A673 (cell line): ENCODE measurements around the gene MUC20. TPM values are rescaled to one million over a fixed set of nuclear protein-coding genes. Genes with fewer than 3 reads are reported as not detected.

Experiments used
- BruUV-seq: library from RNA; stranded (reverse); fragments of 400-500 nt; replicated peaks from 2 replicates; lab custom pipeline; 2021; lab: Mats Ljungman, UMichigan
- CTCF ChIA-PET: fragments of 300-600 bp; sonication (Branson Sonifier 250); formaldehyde crosslinking; loops from one replicate; lab custom pipeline; 2022; ENCODE audit warnings: antibody characterized with exemption; lab: Charles Lee
- POLR2A ChIA-PET: fragments of 300-600 bp; sonication (Branson Sonifier 250); formaldehyde crosslinking; loops from one replicate; lab custom pipeline; 2022; ENCODE audit warnings: antibody characterized with exemption; ENCODE audit not compliant: low non-redundant PET; lab: Charles Lee
- DNase-seq: peaks from one replicate; pipeline ENCODE4 v3.0.0-alpha.2; 2015; ENCODE audit warnings: low spot score
- H3K27ac ChIP-seq: fragments of 200-600 bp; sonication (generic); 2 replicates; pipeline ENCODE4 v1.5.1; 2016; ENCODE audit warnings: mixed run types, low read depth, mild to moderate bottlenecking, mixed read lengths, antibody characterized with exemption, low read length; ENCODE audit not compliant: poor library complexity, severe bottlenecking
- H3K27me3 ChIP-seq: fragments of 200-600 bp; sonication (generic); replicated peaks from 2 replicates; pipeline ENCODE4 v1.6.1; 2017; ENCODE audit warnings: mixed run types, low read depth, mild to moderate bottlenecking, mixed read lengths, antibody characterized with exemption, low read length; ENCODE audit not compliant: insufficient read depth, poor library complexity
- H3K36me3 ChIP-seq: fragments of 200-600 bp; sonication (generic); 2 replicates; pipeline ENCODE4 v1.6.1; 2016; ENCODE audit warnings: mixed run types, mild to moderate bottlenecking, mixed read lengths, antibody characterized with exemption, low read length; ENCODE audit not compliant: insufficient read depth, poor library complexity, severe bottlenecking
- H3K4me1 ChIP-seq: fragments of 200-600 bp; sonication (generic); 2 replicates; pipeline ENCODE4 v1.6.1; 2017; ENCODE audit warnings: mixed run types, mild to moderate bottlenecking, mixed read lengths, antibody characterized with exemption, low read length; ENCODE audit not compliant: insufficient read depth, poor library complexity, severe bottlenecking
- H3K4me3 ChIP-seq: fragments of 200-600 bp; sonication (generic); 2 replicates; pipeline ENCODE4 v1.5.1; 2016; ENCODE audit warnings: low read depth, mixed run types, mild to moderate bottlenecking, mixed read lengths, low read length; ENCODE audit not compliant: poor library complexity, severe bottlenecking
- H3K9me3 ChIP-seq: fragments of 200-600 bp; sonication (generic); 2 replicates; pipeline ENCODE4 v1.6.1; 2016; ENCODE audit warnings: mixed run types, low read depth, mild to moderate bottlenecking, mixed read lengths, antibody characterized with exemption, low read length; ENCODE audit not compliant: poor library complexity, severe bottlenecking
- EZH2 ChIP-seq: fragments of 200-600 bp; sonication (generic); IDR thresholded peaks from 2 replicates; pipeline ENCODE4 v1.6.1; 2017; ENCODE audit warnings: borderline replicate concordance, low read depth, mild to moderate bottlenecking, mixed read lengths, antibody characterized with exemption, low read length; ENCODE audit not compliant: poor library complexity, severe bottlenecking
- intact Hi-C: fragments of 100-400 bp; cut with micrococcal nuclease; formaldehyde crosslinking; loops from one replicate; pipeline ENCODE4 v1.10.0; 2022; ENCODE audit not compliant: unreplicated experiment
- total RNA-seq: library from RNA; stranded (reverse); gene quantifications from 2 replicates; pipeline ENCODE4 v1.2.3, GENCODE V29; 2021
- TF ChIP-seq, protein P1 (sequence below): fragments of 300-800, 200-600 bp; sonication (generic); conservative IDR thresholded peaks from 2 replicates; pipeline ENCODE4 v1.5.1; 2017; ENCODE audit warnings: low read depth, mild to moderate bottlenecking, antibody characterized with exemption, low read length, moderate library complexity, mixed read lengths

The MUC20 gene
- total RNA-seq, 1 experiment from 2014 or later = 1.1 TPM

DNA sequence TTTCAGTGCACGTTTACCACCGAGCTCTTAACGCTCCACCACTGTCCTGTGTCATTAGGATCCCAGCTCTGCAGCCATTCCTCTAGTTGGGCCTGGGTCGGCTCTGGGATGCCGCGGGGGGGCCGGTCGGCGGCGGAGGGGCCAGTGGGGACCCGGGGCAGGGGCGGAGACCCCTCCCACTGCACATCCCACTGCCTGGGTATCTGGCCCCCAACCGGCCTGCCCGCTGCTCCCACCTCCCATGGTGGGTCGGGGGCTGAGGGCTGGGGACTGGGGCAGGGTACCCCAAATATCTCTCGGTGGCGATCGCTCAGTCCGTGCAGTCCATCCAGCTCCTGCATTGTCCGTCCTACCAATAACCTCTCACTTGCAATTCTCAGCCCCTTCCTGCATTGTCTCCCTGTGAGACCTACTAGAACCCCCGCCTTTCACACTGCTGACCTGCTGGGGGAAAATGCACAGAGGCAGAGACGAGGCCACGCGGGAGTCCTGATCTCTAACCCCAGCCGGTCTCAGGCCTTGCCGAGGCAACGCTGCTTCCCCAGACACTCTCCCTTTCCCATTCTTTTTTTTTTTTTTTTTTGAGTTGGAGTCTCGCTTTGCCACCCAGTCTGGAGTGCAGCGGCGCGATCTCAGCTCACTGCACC lies 24.0 kb upstream of the MUC20 start:
- Histone ChIP-seq H3K27ac (no peak overlapping the region), H3K27me3 (no peaks in the 10 kb centered on the region), H3K4me3 (no peak overlapping the region), H3K4me1 (peaks cover 10% of the 10 kb centered on the region), H3K9me3 (no peaks in the 10 kb centered on the region), H3K36me3 (peaks cover 4% of the 10 kb centered on the region)
- POLR2A ChIA-PET = no interaction called here
- CTCF ChIA-PET = no interaction called here
- no peak for DNase-seq
- BruUV-seq = no TSS peak
- intact Hi-C loops = no loop called here
- no peak for TF ChIP-seq EZH2
- TF ChIP-seq, protein P1, sequence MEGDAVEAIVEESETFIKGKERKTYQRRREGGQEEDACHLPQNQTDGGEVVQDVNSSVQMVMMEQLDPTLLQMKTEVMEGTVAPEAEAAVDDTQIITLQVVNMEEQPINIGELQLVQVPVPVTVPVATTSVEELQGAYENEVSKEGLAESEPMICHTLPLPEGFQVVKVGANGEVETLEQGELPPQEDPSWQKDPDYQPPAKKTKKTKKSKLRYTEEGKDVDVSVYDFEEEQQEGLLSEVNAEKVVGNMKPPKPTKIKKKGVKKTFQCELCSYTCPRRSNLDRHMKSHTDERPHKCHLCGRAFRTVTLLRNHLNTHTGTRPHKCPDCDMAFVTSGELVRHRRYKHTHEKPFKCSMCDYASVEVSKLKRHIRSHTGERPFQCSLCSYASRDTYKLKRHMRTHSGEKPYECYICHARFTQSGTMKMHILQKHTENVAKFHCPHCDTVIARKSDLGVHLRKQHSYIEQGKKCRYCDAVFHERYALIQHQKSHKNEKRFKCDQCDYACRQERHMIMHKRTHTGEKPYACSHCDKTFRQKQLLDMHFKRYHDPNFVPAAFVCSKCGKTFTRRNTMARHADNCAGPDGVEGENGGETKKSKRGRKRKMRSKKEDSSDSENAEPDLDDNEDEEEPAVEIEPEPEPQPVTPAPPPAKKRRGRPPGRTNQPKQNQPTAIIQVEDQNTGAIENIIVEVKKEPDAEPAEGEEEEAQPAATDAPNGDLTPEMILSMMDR = no peak

DNA sequence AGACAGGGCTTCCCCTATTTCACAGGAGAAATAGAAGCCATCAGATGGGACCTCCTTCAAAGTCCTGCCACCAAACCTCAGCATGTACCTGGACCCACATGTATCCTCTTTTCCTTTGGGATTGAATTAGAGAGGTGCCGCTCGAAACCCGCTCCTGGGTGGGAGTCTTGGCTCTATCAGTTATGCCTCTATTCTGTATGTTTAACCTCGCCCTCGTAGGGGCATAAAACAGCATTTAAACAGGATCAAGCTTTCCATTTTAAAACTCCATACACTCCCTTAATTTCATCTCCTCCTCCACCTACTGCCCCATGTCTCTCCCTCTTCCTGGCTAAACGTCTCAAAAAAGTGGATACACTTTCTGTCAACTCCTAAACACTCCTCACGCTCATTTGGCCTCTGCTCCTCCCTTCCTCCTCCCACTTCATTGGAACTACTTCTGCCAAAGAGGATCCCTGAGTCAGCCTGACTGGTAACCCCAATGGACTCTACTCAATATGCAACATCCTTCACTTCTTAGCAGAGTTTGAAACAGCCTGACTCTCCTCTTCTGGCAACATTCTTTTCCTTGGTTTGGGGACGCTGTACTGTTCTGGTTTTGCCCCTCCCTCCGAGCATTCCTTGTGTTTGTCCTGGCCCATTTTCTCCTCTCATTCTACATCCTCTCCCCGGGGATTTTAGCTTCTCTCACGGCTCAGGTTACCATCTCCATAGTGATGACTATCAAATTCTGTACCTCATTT lies 23.0 kb upstream of the MUC20 start:
- H3K36me3 ChIP-seq = peaks cover under 1% of the 10 kb centered on the region
- POLR2A ChIA-PET = no interaction called here
- CTCF ChIA-PET = no interaction called here
- BruUV-seq = no TSS peak
- no peak overlapping the region for H3K4me3 ChIP-seq
- TF ChIP-seq, protein P1 = no peak
- no peak for TF ChIP-seq EZH2
- H3K27ac ChIP-seq = peak overlapping the region; percentile 6
- peaks cover 10% of the 10 kb centered on the region for H3K4me1 ChIP-seq
- intact Hi-C loops = no loop called here
- peak; percentile 53 for DNase-seq
- H3K27me3 ChIP-seq = no peaks in the 10 kb centered on the region
- H3K9me3 ChIP-seq = no peaks in the 10 kb centered on the region

DNA sequence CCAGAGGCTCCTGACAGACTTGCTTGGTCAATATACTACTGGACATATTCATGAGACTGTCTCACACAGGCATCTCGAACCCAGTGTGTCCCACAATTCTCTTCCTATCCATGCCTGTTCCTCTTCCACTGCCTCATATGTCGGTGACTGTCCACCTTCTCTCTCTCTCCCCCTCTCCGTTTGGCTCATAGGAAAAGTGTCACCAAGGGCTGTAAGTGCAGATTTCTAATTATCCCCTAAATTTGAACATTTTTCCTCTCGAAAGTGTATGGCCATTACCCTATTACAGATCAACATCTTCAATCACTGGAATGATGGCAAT lies 22.5 kb upstream of the MUC20 start:
- no peak for TF ChIP-seq EZH2
- TF ChIP-seq, protein P1 = no peak
- intact Hi-C loops = no loop called here
- no peak overlapping the region for H3K4me3 ChIP-seq
- DNase-seq = no peak
- POLR2A ChIA-PET = no interaction called here
- no peak overlapping the region for H3K27ac ChIP-seq
- peaks cover 10% of the 10 kb centered on the region for H3K4me1 ChIP-seq
- no peaks in the 10 kb centered on the region for H3K27me3 ChIP-seq
- no peaks in the 10 kb centered on the region for H3K9me3 ChIP-seq
- H3K36me3 ChIP-seq = no peaks in the 10 kb centered on the region
- CTCF ChIA-PET = no interaction called here
- no TSS peak for BruUV-seq
